HUDEP-2 (cell line): ENCODE data around the gene KIFC3.

ENCODE experiments used
- DNase-seq, 76 experiments: peaks; one replicate each; lab custom pipeline; 2025; ENCODE audit not compliant: unreplicated experiment in 76 of 76; lab: John Stamatoyannopoulos, UW

KIFC3 gene

DNA sequence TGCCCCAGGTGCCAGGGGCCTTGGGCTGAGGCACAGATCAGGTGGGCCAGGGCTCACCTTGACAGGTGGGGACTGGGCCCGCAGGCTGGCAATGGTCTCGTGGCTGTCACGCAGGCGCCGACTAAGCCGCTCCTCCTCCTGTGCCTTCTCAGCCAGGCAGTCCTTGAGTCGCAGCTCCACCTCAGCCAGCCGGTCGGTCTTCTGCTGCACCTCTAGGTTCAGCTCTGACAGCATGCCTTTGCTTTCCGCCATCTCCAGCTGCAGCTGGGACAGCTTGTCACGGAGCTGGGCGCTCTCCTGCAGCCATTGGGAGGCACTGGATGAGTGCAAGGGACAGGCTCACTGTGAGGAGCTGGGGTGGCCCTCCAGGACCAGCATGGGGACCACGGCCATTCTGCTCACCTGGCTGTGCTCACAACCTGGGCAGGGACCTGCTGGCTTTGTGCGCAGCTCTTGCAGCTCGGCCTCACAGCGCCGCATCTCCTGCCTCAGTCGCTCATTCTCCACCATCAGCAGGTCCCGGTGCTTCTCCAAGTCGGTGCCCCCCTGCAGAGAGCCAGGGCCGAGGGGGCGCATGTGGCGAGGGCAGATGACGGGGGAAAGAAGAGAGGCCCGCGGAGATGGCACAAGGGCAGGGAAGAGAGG, 31.0 kb downstream of the KIFC3 start:
- DNase-seq = no peak

DNA sequence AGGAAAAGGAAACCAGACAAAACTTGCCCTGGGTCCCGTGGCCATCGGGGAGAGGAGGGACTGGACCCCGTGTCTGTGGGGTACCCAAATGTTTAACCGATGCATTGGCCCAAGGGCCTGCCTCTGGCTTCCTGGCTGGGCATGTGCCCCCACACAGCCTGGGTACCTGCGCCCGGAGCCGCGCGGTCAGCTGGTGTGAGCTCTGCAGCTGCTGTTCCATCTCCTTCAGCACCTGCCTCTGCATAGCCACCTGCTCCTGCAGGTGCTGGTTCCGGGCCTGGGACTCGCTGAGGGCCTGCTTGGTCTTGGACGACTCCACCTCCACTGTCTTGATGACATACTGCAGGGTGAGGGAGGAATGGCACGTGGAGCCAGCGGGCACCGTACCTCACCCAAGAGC, 31.9 kb downstream of the KIFC3 start:
- no peak for DNase-seq

DNA sequence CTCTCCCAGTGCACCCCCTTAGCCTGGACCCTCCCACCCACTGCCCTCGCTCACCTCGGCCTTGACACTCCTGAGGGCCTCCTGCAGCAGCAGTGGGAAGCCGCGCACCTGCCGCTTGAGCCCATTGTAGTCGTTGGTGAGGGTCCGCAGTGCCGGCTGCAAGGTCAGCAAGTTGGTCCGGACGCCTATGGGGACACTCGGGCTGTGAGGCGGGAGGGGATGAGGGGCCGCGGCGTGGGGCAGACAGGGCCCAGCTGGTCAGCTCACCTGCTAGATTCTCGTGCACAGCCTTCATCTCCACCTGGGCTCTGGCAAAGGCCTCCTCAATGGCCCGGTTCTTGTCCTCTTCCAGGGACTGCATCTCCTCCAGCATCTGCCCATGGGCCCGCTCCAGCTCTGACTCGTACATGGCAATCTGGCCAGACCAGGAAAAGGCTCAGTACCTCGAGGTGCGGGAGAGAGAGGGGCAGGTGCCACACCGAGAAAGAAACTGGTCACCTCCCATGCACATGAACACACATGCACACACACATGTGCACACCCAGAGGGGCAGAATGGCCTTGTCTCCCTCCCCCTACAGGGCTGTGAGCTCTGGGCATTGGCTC, 32.6 kb downstream of the KIFC3 start:
- DNase-seq = no peak

DNA sequence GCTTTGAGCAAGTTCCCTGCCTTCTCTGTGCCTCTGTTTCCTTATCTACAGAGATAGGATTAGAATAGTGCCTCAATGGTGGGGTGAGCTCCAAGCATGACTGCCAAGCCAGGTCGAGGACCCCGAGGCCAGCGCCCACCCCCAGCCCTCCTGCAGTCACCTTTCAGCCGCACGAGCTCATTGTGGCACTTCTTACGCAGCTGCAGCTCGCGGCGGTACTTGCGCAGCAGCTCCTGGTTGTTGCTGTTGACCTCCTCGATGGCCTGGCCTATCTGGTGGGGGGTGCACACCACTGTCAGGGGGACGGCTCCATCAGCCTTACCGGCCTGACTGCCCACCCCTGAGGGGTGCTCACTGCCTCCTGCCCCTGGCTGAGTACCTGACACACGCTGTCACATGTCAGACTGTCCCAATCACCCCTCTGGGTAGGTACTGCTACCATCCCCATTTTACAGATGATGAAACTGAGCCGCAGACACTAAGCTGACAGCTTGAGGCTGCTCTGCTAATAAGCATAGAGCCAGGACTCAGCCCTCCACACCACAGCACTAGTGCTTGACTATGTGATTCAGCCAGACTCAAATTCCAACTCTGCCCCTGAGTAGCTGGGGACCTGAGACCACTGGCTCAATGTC, 35.5 kb downstream of the KIFC3 start:
- DNase-seq = no peak

DNA sequence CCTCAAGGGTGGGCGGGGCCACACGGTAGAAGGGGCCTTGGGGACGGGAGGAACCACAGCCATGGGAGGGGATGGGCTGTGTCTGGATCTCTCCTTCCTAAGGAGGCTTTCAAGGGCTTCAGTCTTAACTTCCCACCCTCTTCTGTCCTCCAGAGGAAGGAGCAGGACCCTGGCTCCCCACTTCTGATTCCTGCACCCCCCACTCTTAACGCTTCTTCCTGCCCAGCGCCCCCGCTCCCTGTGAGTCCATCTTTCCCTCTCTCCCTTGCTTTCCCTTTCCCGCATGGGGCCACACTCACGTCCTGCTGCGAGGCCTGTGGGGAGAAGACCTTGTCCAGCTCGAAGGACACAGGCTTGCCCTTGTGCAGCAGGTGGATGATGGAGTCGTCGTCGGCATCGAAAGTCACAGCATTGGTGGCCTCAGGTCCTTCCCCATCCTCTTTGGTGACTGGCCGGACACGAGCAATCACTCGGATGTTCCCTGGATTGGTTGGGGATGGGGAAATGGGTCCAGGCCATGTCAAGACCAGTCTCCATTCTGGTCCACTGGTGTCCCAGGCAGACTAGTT, 37.0 kb downstream of the KIFC3 start:
- DNase-seq = no peak

DNA sequence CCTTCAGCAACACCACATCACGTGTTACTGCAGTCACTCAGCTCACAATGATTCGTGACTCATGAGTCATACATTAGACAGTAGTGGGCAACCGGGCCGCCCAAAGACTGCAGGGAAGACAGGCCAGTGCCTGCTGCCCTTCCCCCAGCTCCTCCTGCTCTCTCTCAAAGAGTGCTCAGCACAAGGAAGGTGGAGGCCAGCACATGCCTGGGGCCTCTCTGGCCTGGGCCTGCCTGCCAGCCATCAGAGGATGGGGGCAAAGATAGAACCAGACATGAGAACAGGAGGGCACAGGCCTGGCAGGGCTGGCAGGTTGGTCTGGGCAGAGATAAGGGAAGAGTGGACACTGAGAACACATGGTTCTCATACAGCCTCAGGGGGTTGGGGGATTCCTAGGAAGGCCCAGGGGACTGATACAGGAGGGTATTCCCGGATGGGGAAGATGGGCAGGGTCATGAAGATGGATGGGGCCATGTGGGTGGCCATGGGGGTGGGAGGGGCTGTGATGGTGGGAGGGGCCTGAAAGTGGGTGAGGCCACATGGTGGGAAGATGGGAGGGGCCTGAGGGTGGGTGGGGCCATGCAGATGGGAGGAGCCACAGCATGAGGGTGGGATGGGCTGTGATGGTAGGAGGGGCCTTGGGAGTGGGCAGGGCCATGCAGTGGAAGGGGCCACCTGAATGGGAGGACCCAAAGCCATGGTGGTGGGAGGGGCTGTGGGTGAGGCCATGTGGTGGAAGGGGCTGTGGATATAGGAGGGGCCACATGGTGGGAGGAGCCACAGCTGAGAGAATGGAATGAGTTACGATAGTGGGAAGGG, 37.7 kb downstream of the KIFC3 start:
- peak in 70 of 76 experiments; percentile 16 to 84 (median 58) for DNase-seq

DNA sequence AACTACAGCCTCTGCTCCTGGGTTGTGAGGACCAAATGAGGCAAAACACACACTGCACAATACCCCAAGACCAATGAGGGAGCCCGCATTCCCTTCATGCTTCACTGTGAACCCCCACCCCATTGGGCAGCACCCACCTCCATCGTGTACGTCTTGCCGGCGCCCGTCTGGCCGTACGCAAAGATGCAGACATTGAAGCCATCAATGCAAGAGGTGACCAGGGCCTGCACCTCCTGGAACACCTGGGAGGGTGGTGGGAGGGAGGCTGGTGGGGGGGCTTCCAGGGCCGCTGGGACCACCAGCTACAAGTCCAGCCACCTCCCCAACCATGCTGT, 38.3 kb downstream of the KIFC3 start:
- DNase-seq = no peak

DNA sequence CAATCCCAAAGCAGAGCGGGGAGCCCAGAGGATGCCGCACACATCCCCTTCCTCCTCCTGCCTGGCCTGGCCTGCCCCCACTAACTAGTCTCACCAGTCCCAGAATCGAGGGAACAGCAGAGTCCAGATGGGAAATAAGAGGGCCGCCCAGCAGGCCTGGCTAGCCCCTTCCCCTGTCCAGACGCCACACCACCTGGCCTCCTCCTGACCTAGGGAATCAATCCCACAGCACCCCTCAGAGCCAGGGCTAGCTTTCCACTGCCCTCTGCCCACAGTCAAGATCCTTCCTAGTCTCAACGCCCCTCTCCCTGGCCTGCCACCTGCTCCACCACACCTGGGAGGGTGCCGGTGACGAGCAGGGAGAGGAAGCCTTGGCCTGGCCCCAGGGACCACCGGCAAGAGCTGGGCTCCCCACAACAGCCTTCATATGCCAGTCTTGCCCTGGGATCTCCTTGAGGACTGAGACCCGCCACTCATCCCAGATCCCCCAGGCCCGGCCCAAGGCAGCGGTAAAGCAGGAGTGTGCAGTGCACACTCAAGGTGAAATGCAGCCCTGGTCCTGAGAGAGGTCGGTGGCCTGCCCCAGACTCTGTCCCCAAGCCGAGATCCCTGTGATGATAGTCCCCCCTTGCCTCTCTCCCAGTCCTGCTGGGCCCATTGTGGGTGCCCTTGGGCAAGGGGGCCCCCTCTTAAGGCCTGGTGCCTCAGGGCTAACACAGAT, 38.8 kb downstream of the KIFC3 start:
- DNase-seq = no peak

DNA sequence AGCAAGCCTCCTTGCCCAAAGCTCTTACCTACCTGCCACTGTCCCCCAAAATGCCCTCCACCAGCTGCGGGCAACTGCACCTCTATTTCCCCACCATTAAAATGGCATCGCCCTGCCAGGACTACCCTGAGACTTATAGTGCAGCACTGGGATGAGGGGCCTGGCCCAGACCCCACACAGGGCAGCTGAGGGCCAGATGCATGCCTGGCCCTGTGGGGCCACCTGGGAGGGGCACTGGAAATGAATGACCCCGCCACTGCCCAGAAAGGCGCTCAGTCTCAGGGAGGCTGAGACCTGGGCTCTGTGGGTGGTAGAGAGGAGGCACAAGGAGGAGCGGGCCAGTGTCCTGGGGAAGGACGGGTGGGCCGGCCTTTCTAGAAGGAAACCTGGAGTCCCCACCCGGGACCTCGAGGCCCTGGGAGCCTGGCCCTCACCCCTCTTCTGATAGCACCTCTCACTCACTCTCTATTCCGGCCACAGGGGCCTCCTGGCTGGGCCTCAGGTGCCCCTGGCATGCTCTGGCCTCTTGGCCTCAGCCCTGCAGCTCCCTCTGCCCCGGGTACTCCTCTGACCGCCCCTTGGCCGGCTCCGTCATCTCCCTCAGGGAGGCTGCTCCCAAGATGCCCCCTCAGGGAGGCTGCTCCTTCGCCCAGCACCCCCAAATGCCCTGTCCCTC, 39.8 kb downstream of the KIFC3 start:
- no peak for DNase-seq

DNA sequence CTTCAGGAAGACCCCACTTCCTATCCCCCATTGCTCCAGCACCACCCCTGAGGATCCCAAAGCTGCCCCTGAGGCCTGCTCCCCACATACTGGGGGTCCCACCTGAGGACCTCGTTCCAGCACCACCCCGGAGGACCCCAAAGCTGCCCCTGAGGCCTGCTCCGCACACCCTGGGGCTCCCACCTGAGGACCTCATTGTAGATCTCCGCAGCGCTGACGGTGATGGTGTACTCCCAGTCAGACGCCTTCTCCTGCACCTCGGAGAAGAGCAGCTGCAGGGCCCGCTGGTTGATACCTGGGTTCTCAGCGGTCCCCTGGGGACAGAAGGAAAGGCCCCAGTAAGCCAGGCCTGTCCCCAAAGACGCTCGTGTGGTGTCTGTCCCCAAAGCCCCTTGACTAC, 40.3 kb downstream of the KIFC3 start:
- DNase-seq = no peak

DNA sequence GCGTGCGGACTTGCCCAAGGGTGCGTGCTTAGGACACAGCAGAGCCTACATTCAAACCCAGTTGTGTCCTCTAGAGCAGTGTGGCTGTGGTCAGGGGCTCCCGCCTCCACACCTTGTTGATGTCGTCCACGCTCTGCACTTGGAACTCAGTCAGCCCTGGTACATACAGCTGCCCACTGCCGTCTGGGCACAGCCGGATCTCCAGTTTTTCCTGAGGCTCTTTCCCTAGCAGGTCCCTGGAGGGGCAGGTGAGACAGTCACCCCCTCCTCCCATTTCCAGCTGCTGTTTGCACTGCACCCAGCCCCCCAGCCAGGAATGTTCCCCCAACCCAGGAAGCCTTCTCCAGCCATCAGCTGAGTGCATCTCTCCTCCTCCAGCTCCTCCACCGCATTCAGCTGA, 41.0 kb downstream of the KIFC3 start:
- DNase-seq = no peak

DNA sequence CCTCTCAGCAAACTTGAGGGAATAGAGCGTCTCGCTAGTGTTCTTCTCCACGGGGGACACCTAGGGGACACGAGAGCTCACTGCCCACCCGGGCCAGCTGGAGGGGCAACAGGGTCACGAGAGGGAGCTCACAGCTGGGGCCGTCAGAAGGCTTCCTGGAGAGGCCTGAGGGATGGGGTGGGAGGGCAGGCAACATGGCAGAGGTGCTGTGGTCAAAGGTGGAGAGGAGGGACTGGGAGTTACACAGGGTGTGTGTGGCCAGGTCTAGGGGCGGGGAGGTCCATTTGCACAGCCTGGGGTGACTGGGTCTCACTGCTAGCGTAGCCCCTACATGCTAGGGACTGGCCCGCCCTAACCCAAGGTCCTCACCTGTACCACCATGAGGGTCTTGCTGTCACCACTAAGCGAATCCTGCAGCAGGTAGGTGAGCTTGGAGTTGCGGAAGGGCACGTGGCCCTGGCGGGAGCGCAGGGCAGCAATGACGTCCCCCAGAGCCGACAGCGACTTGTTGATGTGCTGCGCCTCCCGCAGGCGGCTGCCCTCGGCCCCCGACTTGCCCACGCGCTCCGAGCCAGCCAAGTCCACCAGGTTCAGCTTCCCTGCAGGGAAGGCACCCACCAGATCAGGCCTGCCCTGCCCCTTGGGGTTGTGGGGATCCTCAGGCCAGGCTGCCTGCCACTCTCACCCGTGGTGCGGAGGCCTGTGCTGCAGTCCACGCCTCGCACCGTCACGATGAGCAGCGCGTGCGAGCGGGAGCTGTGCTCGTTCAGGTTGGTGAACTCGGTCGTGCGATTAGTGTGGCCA, 41.7 kb downstream of the KIFC3 start:
- no peak for DNase-seq

DNA sequence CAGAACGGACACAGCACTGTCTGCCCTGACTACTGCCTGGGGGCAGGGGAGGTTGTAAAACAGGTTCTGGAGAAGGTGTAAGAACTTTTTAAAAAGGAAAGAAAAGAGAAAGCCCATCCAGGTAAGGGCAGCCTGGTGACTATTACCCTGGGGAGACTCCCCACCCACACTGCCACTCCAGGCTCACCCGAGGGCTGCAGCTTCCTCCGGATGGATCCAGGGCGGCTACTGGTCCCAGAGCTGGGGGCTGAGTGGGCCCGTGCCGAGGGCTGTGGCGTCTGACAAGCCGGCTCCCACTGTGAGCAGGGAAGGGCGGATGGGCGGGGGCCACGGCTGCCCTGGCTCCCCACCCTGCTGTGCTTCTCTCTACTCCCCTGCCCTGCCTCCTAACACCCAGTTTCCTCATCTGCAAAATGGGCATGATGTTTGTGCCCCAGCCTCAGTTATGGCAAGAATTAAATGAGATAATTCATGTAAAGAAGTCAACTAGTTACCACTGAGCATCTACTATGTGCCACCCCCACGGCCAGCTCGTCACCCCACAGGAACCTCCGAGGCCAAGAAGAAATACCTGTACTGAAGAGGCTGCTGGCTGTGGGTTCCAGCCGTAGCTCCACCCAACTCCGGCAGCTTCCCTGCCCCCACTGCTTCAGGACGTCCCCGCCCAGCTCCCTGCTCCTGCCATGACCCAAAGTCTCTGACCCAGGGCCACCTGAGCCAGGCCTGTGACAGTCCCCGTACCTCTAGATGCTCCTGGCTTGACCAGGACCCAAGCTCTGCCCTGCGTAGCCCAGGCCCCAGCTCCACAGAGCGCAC, 42.5 kb downstream of the KIFC3 start:
- no peak for DNase-seq

DNA sequence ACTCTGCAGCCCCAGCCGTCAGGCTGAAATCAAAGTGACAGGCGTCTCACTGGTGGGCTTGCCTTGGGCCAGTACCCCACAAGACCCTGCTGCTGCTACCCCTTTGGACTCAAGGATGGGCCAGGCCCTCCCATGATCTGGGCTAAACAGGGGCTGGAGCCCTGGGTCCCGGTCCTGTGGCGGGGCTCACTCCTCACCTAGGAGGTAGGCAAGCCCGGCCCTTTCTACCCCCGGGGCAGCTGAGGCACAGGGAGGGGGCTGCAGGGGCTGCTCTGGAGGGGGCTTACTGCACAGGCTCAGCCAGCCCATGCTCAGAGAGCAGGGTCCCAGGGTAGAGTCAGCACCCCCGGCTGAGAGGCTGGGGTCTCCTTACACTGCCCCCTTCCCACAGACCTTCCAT, 43.2 kb downstream of the KIFC3 start:
- no peak for DNase-seq

DNA sequence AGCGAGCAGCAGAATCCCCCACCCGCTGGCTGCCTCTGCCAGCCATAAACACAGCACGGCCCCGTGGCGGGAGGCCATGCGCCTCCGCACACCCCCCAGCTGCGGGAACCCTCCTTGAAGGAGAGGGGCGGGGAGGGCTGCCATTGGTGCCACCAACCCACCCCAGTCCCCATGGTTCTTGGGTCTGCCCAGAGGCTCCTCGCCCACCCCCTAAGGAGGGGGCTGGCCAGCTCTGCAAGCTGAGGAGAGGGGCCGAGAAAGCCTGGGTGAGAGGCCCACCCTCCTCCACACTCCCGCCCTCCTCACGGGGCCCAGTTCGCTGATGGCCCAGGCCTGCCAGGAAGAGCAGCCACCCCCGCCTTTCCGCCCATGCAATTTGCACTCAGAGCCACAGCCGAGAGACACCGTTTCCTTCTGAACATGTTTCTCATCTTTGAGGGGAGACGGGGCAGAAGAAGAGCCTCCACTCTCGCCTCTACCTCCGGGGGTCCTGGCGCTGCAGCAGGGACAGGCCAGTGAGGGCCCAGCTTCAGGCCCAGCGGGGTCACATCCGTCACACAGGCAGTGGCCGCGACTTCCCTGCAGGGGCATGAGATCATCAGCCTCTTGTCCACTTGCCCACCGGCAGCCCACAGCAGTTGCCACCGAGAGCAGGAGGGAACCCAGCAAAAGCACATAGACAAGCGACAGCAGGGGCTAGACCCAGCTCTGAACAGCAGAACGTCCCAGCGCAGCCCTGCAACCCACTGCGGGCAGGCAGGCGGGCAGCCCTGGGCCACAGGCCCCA, 43.8 kb downstream of the KIFC3 start:
- no peak for DNase-seq

DNA sequence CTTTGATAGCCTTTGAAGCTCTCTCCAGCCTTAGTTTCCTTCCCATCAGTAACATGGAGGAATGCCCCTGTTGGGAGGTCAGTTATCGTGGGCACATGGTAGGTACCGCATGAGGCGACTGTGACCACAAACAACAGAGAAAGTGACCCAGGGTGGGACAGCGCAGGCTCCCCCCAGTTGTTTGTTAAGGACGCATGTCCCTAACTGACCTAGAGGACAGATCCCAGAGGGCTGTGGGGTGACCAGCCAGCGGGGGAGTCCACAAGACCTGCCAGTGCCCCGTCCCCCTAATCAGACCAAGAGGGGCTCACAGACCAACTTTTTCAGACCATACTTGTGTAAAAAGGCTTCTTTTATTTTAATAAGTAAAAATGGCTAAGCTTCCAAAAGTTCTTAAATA, 44.4 kb downstream of the KIFC3 start:
- DNase-seq = no peak

DNA sequence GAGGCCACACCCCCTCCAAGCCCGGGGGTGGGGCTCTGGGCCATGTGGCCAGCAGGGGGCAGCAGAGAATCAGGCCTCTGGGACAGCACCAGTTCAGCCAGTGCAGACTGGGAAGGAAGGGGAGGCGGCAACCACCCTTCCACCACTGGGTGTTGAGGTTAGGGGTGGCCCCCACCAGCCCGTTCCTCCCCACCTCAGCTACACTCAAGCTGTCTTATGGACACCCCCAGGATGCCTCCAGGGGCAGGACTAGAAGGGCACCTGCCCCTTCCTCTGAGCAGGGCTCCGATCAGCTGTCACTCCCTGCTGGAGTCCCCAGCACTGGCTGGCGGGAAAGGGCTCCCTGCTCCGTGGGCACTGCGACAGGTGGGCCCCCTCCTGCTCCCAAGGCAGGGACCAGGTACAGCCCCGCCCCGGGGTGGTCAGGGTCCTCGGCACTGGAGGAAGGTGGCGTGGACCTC, 44.9 kb downstream of the KIFC3 start:
- peak in 74 of 76 experiments; percentile 15 to 93 (median 76) for DNase-seq
